Ovary (tissue), 1 donor: ENCODE results near the gene SINHCAF.
A peak's percentile ranks its signal among the peaks of the same experiment; 100 is the strongest.

Experiments
- EP300 ChIP-seq: sonication (generic); formaldehyde crosslinking; IDR thresholded peaks from one replicate; pipeline ENCODE4 v1.6.1; 2017; ENCODE audit warnings: antibody characterized with exemption
- POLR2A ChIP-seq: fragments of 450-650 bp; IDR thresholded peaks from one replicate; pipeline ENCODE4 v1.6.1; 2017; ENCODE audit warnings: antibody characterized with exemption, mild to moderate bottlenecking, moderate library complexity

DNA sequence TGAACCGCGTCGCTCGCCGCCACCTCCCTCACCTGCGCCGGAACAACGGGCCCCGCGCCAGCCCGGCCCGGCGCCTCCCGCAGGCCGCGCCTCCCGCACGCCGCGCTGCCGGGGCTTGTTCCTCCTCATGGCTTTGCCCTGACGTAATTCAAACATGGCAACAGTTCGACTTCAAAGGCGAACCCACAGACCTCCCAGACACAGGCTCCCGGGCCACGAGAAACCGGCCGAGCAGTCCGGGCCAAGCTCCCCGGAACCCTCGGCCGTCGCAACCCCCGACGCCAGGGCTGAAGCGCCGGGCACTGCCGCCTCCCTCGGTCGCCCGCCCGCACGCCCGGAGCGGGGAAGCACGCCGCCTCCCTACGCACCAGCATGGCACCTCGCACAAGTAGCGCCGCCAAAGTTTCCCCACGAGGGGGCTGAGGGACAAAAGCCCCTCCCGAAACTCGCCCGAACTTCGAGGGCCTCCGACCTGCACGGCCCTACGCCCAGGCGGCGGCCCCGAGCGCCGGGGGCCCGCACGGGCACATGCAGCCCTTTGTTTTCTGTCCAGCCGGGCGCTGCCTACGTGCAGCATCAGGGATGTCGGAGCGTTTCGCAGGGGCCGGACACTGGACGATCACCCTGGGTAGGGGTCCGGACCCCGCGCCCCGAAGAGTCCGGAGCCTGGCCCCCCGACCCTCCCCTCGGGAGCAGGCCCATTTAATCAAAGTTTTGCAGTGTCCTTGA is 1.7 kb downstream of the SINHCAF start:
- peak; percentile 41 for TF ChIP-seq POLR2A
- no peak for TF ChIP-seq EP300
